ENCODE measurements around the gene CCSAP. TPM values are rescaled to one million over a fixed set of nuclear protein-coding genes. Genes with fewer than 3 reads are reported as not detected.

The CCSAP gene
- total RNA-seq, 1 experiment from 2014 or later: 8.6 TPM

DNA sequence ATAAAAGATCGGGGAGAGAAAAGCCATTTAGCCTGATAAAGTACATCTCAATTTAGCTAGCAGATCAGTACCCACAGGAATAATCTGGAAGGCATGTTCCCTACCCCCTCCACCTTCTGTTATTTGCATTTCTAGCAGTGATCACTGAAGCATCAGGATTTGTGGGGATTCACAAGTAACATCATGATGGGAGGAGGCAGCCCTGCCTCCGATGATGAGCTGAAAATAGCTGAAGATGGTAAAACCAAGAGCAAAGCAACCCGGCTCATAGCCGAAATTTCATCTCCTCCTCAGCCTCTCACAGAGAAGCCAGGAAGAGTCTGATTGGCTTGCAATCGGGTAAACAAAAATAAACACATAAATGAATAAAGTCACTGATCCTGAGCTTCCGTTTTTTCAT lies 2.4 kb downstream of the CCSAP start:
- no peak for ATAC-seq
- CTCF ChIA-PET: interaction anchor here (1.2 kb wide), 1 partner anchor 140 kb away, joined by 3 read pairs; no protein-coding TSS in a partner anchor
- no peak for DNase-seq (ENCODE audit: low spot score)
- Mint-ChIP-seq H3K27me3 (ENCODE audit: low read depth) (peaks cover 41% of the 10 kb centered on the region), H3K27ac (no peak overlapping the region), H3K9me3 (peaks cover 9% of the 10 kb centered on the region), H3K36me3 (peaks cover 2% of the 10 kb centered on the region), H3K4me3 (peak overlapping the region; percentile 96), H3K4me1 (peaks cover 34% of the 10 kb centered on the region)
- POLR2A ChIA-PET: interaction anchor here (0.7 kb wide), 1 partner anchor 147 kb away, joined by 6 read pairs; no protein-coding TSS in a partner anchor
- TF ChIP-seq ZBTB21 (CRISPR knock-in tag; IDR thresholded peaks at IDR 0.05; ENCODE audit: borderline replicate concordance): no peak
- no peak for TF ChIP-seq ZNF281 (CRISPR knock-in tag; IDR thresholded peaks at IDR 0.05)
- TF ChIP-seq ZNF138 (CRISPR knock-in tag; conservative IDR thresholded peaks at IDR 0.05): no peak
- no peak for TF ChIP-seq GTF2I (CRISPR knock-in tag; conservative IDR thresholded peaks at IDR 0.05)
- no peak for TF ChIP-seq NR2C2 (CRISPR knock-in tag; IDR thresholded peaks at IDR 0.05)
- TF ChIP-seq TCF7 (CRISPR knock-in tag; IDR thresholded peaks at IDR 0.05; ENCODE audit: low read depth): no peak

GRCh38 chr1:229339520-229339919 lies 3.3 kb downstream of the CCSAP start:
- Mint-ChIP-seq H3K9me3 (peaks cover 3% of the 10 kb centered on the region), H3K36me3 (peaks cover 6% of the 10 kb centered on the region; the same call in 1 of the 2 replicates), H3K27me3 (ENCODE audit: low read depth) (peaks cover 31% of the 10 kb centered on the region), H3K27ac (no peak overlapping the region), H3K4me1 (peaks cover 34% of the 10 kb centered on the region), H3K4me3 (peak overlapping the region; percentile 1; the same call in 1 of the 2 replicates)
- no peak for TF ChIP-seq ZNF425 (CRISPR knock-in tag; conservative IDR thresholded peaks at IDR 0.05)
- TF ChIP-seq SMAD3 (CRISPR knock-in tag; IDR thresholded peaks at IDR 0.05; ENCODE audit: borderline replicate concordance): no peak
- TF ChIP-seq, protein P1, sequence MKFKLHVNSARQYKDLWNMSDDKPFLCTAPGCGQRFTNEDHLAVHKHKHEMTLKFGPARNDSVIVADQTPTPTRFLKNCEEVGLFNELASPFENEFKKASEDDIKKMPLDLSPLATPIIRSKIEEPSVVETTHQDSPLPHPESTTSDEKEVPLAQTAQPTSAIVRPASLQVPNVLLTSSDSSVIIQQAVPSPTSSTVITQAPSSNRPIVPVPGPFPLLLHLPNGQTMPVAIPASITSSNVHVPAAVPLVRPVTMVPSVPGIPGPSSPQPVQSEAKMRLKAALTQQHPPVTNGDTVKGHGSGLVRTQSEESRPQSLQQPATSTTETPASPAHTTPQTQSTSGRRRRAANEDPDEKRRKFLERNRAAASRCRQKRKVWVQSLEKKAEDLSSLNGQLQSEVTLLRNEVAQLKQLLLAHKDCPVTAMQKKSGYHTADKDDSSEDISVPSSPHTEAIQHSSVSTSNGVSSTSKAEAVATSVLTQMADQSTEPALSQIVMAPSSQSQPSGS (CRISPR knock-in tag; IDR thresholded peaks at IDR 0.05; ENCODE audit: borderline replicate concordance, low read depth): no peak
- TF ChIP-seq ESRRA (CRISPR knock-in tag; IDR thresholded peaks at IDR 0.05; ENCODE audit: borderline replicate concordance): no peak
- TF ChIP-seq STAT6 (CRISPR knock-in tag; conservative IDR thresholded peaks at IDR 0.05; ENCODE audit: low read depth): no peak
- TF ChIP-seq ZNF121 (CRISPR knock-in tag; IDR thresholded peaks at IDR 0.05): no peak
- TF ChIP-seq NFE2L1 (CRISPR knock-in tag; IDR thresholded peaks at IDR 0.05): no peak
- ChIA-PET CTCF (no interaction called here), POLR2A (no interaction called here)
- DNase-seq (ENCODE audit: low spot score) (no peak), ATAC-seq (no peak)

- Mint-ChIP-seq H3K9me3 (peaks cover 6% of the 10 kb centered on the region; the same call in 1 of the 2 replicates), H3K4me3 (no peak overlapping the region), H3K27me3 (ENCODE audit: low read depth) (peaks cover 27% of the 10 kb centered on the region), H3K36me3 (peaks cover 9% of the 10 kb centered on the region; the same call in 1 of the 2 replicates), H3K4me1 (peaks cover 34% of the 10 kb centered on the region), H3K27ac (no peak overlapping the region)
- ChIA-PET CTCF (no interaction called here), POLR2A (no interaction called here)
- DNase-seq (ENCODE audit: low spot score) (no peak), ATAC-seq (no peak)
- TF ChIP-seq JAZF1 (CRISPR knock-in tag; IDR thresholded peaks at IDR 0.05): no peak
- TF ChIP-seq, protein P2, sequence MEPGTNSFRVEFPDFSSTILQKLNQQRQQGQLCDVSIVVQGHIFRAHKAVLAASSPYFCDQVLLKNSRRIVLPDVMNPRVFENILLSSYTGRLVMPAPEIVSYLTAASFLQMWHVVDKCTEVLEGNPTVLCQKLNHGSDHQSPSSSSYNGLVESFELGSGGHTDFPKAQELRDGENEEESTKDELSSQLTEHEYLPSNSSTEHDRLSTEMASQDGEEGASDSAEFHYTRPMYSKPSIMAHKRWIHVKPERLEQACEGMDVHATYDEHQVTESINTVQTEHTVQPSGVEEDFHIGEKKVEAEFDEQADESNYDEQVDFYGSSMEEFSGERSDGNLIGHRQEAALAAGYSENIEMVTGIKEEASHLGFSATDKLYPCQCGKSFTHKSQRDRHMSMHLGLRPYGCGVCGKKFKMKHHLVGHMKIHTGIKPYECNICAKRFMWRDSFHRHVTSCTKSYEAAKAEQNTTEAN (CRISPR knock-in tag; IDR thresholded peaks at IDR 0.05): no peak
- TF ChIP-seq ELF4 (CRISPR knock-in tag; IDR thresholded peaks at IDR 0.05; ENCODE audit: low read depth): no peak
- TF ChIP-seq ZNF281 (CRISPR knock-in tag; IDR thresholded peaks at IDR 0.05): no peak
- TF ChIP-seq, protein P3, sequence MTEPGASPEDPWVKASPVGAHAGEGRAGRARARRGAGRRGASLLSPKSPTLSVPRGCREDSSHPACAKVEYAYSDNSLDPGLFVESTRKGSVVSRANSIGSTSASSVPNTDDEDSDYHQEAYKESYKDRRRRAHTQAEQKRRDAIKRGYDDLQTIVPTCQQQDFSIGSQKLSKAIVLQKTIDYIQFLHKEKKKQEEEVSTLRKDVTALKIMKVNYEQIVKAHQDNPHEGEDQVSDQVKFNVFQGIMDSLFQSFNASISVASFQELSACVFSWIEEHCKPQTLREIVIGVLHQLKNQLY (CRISPR knock-in tag; IDR thresholded peaks at IDR 0.05): no peak
Measured at GRCh38 chr1:229339086-229339485, 3.8 kb downstream of the CCSAP start.
